HEK293 (cell line): ENCODE results near the gene TIMP2.

Experiments
- FEZF1 ChIP-seq: fragments of 450-650 bp; formaldehyde crosslinking; IDR thresholded peaks from 2 replicates; pipeline ENCODE4 v1.5.1; 2016; ENCODE audit warnings: missing biosample characterization, missing genetic modification characterization
- KLF16 ChIP-seq: fragments of 450-650 bp; formaldehyde crosslinking; IDR thresholded peaks from 2 replicates; pipeline ENCODE4 v1.5.1; 2017; ENCODE audit warnings: missing biosample characterization, missing genetic modification characterization
- REPIN1 ChIP-seq: fragments of 450-650 bp; formaldehyde crosslinking; IDR thresholded peaks from 2 replicates; pipeline ENCODE4 v1.5.1; 2017; ENCODE audit warnings: missing biosample characterization, missing genetic modification characterization, low read depth
- TRIM28 ChIP-seq: IDR thresholded peaks from 2 replicates; pipeline ENCODE4 v1.6.1; 2011; ENCODE audit warnings: low read length, control low read depth, borderline replicate concordance
- ZBTB17 ChIP-seq: fragments of 450-650 bp; formaldehyde crosslinking; IDR thresholded peaks from 2 replicates; pipeline ENCODE4 v1.5.1; 2016; ENCODE audit warnings: missing biosample characterization, missing genetic modification characterization
- ZNF501 ChIP-seq: fragments of 450-650 bp; formaldehyde crosslinking; IDR thresholded peaks from 2 replicates; pipeline ENCODE4 v1.5.1; 2016; ENCODE audit warnings: missing biosample characterization, missing genetic modification characterization
- TF ChIP-seq, protein P1 (sequence below): fragments of 450-650 bp; formaldehyde crosslinking; IDR thresholded peaks from 2 replicates; pipeline ENCODE4 v1.5.1; 2016; ENCODE audit warnings: missing biosample characterization, missing genetic modification characterization

- no peak for TF ChIP-seq ZBTB17 (tag by site-specific recombination)
- TF ChIP-seq FEZF1 (tag by site-specific recombination): no peak
- TF ChIP-seq, protein P1, sequence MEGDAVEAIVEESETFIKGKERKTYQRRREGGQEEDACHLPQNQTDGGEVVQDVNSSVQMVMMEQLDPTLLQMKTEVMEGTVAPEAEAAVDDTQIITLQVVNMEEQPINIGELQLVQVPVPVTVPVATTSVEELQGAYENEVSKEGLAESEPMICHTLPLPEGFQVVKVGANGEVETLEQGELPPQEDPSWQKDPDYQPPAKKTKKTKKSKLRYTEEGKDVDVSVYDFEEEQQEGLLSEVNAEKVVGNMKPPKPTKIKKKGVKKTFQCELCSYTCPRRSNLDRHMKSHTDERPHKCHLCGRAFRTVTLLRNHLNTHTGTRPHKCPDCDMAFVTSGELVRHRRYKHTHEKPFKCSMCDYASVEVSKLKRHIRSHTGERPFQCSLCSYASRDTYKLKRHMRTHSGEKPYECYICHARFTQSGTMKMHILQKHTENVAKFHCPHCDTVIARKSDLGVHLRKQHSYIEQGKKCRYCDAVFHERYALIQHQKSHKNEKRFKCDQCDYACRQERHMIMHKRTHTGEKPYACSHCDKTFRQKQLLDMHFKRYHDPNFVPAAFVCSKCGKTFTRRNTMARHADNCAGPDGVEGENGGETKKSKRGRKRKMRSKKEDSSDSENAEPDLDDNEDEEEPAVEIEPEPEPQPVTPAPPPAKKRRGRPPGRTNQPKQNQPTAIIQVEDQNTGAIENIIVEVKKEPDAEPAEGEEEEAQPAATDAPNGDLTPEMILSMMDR: no peak
- TF ChIP-seq KLF16: no peak
- no peak for TF ChIP-seq REPIN1 (tag by site-specific recombination)
- TF ChIP-seq ZNF501 (tag by site-specific recombination): no peak
- TF ChIP-seq TRIM28: no peak
Measured at GRCh38 chr17:78944956-78945355, 19.8 kb upstream of the TIMP2 start.
